Measurements from ENCODE around the gene RTF1. TPM values are rescaled to one million over a fixed set of nuclear protein-coding genes. Genes with fewer than 3 reads are reported as not detected.
A peak's percentile ranks its signal among the peaks of the same experiment; 100 is the strongest.

RTF1 gene
- polyA plus RNA-seq, 1 of the 3 experiments (the other 2 are of a cell fraction) = 27.8 TPM

DNA sequence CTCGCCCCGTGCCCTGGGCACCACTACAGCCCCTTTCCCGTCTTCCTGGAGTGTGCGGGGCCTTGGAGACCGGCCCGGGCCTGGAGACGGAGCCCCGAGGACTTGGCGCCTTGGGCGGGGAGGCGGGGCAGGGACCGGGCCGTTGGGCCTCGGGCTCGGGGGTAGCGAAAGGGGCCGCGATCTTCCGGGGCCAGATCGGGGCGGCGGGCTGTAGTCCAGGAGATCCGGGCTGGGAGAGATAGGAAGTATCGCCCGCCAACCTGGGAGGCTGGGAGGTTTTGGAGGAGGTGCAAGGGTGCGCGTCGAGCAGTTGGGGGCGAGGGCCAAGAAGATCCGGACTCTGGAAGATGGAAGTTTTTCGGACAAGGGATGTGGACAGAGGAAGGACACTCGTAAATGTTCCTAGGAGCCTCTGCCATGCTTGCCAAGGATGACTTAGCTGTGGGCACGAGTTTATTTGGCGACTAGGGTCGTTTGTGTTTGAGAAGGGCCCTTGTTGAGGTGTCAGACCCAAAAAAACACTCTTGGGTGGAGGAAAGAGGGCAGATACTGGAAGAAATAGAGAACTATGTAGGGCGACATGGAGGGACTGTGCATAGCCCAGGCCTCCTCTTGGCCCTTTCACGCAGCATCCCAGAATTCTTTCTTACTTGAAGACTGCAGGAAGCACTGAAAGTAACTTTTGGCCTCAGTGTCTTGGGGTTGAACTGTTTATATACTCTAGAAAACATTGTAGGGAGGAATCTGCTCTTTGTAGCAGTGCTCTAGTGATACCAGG, 712 bp downstream of the RTF1 start:
- H3K79me2 ChIP-seq (ENCODE audit: insufficient read depth) = peaks cover 75% of the 10 kb centered on the region
- peak overlapping the region; percentile 92 for H3K9ac ChIP-seq
- peaks cover 51% of the 10 kb centered on the region for H4K20me1 ChIP-seq (ENCODE audit: insufficient read depth)
- H3K4me2 ChIP-seq = peak overlapping the region; percentile 93
- no peaks in the 10 kb centered on the region for H3K36me3 ChIP-seq (replicated peaks in 1 of 2; ENCODE audit: control insufficient read depth in 1 of 2, insufficient read depth in 2 of 2, low read length in 1 of 2)
- DNase-seq = peak; percentile 76
- peaks cover 12% of the 10 kb centered on the region for H3F3A ChIP-seq (replicated peaks; ENCODE audit: insufficient read depth)
- 0 out of 2 replicates have a peak overlapping the region, but pooled peaks have one; percentile 57 for H2AFZ ChIP-seq (ENCODE audit: low read depth)
- WGBS (ENCODE audit: low lambda C conversion rate) = under 1% methylated on average over 25 of the region's 37 CpGs
- H3K9me3 ChIP-seq = no peaks in the 10 kb centered on the region
- ChIA-PET CTCF (interaction anchor here (1.0 kb wide), 1 partner anchor 48 kb away, joined by 3 read pairs; no protein-coding TSS in a partner anchor), POLR2A (interaction anchor here (1.1 kb wide), 1 partner anchor 48 kb away, joined by 3 read pairs; no protein-coding TSS in a partner anchor)
- peaks cover 6 to 14% of the 10 kb centered on the region in 2 experiments; a peak in 3 of 4 replicates for H3K4me1 ChIP-seq (ENCODE audit: control insufficient read depth in 1 of 2, insufficient read depth in 2 of 2, low read depth in 1 of 2, low read length in 1 of 2)
- peak overlapping the region; percentile 79 to 100 for H3K4me3 ChIP-seq (ENCODE audit: low read depth in 2 of 2, low read length in 1 of 2)
- H3K27me3 ChIP-seq (ENCODE audit: insufficient read depth) = no peaks in the 10 kb centered on the region
- peak overlapping the region; percentile 47 to 76; a peak in 3 of 4 replicates for H3K27ac ChIP-seq (ENCODE audit: low read depth in 2 of 2, low read length in 1 of 2)
- H3K9me2 ChIP-seq = no peaks in the 10 kb centered on the region
- no peak for TF ChIP-seq FOXJ3 (CRISPR knock-in tag; IDR thresholded peaks at IDR 0.05)
- TF ChIP-seq NFIC (IDR thresholded peaks at IDR 0.05; ENCODE audit: borderline replicate concordance) = no peak
- TF ChIP-seq TCF12 (IDR thresholded peaks at IDR 0.05) = no peak
- TF ChIP-seq ELF1 (IDR thresholded peaks at IDR 0.05) = no peak
- no peak for TF ChIP-seq FOSL2 (IDR thresholded peaks at IDR 0.05; ENCODE audit: borderline replicate concordance, low read depth)
- TF ChIP-seq RXRA (IDR thresholded peaks at IDR 0.05; ENCODE audit: borderline replicate concordance, low read depth) = no peak
- TF ChIP-seq, protein P1, sequence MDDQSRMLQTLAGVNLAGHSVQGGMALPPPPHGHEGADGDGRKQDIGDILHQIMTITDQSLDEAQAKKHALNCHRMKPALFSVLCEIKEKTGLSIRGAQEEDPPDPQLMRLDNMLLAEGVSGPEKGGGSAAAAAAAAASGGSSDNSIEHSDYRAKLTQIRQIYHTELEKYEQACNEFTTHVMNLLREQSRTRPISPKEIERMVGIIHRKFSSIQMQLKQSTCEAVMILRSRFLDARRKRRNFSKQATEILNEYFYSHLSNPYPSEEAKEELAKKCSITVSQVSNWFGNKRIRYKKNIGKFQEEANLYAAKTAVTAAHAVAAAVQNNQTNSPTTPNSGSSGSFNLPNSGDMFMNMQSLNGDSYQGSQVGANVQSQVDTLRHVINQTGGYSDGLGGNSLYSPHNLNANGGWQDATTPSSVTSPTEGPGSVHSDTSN (IDR thresholded peaks at IDR 0.05) = no peak
- TF ChIP-seq, protein P2, sequence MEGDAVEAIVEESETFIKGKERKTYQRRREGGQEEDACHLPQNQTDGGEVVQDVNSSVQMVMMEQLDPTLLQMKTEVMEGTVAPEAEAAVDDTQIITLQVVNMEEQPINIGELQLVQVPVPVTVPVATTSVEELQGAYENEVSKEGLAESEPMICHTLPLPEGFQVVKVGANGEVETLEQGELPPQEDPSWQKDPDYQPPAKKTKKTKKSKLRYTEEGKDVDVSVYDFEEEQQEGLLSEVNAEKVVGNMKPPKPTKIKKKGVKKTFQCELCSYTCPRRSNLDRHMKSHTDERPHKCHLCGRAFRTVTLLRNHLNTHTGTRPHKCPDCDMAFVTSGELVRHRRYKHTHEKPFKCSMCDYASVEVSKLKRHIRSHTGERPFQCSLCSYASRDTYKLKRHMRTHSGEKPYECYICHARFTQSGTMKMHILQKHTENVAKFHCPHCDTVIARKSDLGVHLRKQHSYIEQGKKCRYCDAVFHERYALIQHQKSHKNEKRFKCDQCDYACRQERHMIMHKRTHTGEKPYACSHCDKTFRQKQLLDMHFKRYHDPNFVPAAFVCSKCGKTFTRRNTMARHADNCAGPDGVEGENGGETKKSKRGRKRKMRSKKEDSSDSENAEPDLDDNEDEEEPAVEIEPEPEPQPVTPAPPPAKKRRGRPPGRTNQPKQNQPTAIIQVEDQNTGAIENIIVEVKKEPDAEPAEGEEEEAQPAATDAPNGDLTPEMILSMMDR (IDR thresholded peaks at IDR 0.05) = no peak
- TF ChIP-seq, protein P3, sequence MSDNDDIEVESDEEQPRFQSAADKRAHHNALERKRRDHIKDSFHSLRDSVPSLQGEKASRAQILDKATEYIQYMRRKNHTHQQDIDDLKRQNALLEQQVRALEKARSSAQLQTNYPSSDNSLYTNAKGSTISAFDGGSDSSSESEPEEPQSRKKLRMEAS (IDR thresholded peaks at IDR 0.05; ENCODE audit: low read depth) = no peak
- no peak for TF ChIP-seq EZH2phosphoT487 (IDR thresholded peaks at IDR 0.05; ENCODE audit: borderline replicate concordance, low read depth)
- TF ChIP-seq GATA2 (CRISPR knock-in tag; IDR thresholded peaks at IDR 0.05) = no peak
- TF ChIP-seq, protein P4, sequence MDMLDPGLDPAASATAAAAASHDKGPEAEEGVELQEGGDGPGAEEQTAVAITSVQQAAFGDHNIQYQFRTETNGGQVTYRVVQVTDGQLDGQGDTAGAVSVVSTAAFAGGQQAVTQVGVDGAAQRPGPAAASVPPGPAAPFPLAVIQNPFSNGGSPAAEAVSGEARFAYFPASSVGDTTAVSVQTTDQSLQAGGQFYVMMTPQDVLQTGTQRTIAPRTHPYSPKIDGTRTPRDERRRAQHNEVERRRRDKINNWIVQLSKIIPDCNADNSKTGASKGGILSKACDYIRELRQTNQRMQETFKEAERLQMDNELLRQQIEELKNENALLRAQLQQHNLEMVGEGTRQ (IDR thresholded peaks at IDR 0.05; ENCODE audit: borderline replicate concordance, low read depth, low read length) = no peak
- TF ChIP-seq GABPA (IDR thresholded peaks at IDR 0.05; ENCODE audit: low read depth) = no peak
- TF ChIP-seq CHD2 (IDR thresholded peaks at IDR 0.05; ENCODE audit: low read length, partially characterized antibody) = no peak
- TF ChIP-seq RAD21 (IDR thresholded peaks at IDR 0.05; ENCODE audit: low read length) = no peak
- no peak for TF ChIP-seq SIN3A (IDR thresholded peaks at IDR 0.05; ENCODE audit: borderline replicate concordance, low read depth, low read length)
- no peak for TF ChIP-seq RCOR1 (IDR thresholded peaks at IDR 0.05; ENCODE audit: low read length)
- TF ChIP-seq RFX5 (IDR thresholded peaks at IDR 0.05; ENCODE audit: low read length) = no peak
- no peak for TF ChIP-seq TEAD4 (IDR thresholded peaks at IDR 0.05; ENCODE audit: borderline replicate concordance, insufficient read depth)
- TF ChIP-seq, protein P5, sequence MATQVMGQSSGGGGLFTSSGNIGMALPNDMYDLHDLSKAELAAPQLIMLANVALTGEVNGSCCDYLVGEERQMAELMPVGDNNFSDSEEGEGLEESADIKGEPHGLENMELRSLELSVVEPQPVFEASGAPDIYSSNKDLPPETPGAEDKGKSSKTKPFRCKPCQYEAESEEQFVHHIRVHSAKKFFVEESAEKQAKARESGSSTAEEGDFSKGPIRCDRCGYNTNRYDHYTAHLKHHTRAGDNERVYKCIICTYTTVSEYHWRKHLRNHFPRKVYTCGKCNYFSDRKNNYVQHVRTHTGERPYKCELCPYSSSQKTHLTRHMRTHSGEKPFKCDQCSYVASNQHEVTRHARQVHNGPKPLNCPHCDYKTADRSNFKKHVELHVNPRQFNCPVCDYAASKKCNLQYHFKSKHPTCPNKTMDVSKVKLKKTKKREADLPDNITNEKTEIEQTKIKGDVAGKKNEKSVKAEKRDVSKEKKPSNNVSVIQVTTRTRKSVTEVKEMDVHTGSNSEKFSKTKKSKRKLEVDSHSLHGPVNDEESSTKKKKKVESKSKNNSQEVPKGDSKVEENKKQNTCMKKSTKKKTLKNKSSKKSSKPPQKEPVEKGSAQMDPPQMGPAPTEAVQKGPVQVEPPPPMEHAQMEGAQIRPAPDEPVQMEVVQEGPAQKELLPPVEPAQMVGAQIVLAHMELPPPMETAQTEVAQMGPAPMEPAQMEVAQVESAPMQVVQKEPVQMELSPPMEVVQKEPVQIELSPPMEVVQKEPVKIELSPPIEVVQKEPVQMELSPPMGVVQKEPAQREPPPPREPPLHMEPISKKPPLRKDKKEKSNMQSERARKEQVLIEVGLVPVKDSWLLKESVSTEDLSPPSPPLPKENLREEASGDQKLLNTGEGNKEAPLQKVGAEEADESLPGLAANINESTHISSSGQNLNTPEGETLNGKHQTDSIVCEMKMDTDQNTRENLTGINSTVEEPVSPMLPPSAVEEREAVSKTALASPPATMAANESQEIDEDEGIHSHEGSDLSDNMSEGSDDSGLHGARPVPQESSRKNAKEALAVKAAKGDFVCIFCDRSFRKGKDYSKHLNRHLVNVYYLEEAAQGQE (IDR thresholded peaks at IDR 0.05; ENCODE audit: low read depth, low read length) = no peak
